NT2/D1 (cell line): ENCODE measurements around the gene ABCB11.

Source experiments
- SUZ12 ChIP-seq: IDR thresholded peaks from 2 replicates; pipeline ENCODE4 v1.6.1; 2011; ENCODE audit not compliant: insufficient read length, insufficient read depth; ENCODE audit errors: extremely low read depth
- YY1 ChIP-seq: IDR thresholded peaks from 2 replicates; pipeline ENCODE4 v1.6.1; 2011; ENCODE audit not compliant: insufficient read length, insufficient read depth
- ZNF274 ChIP-seq: IDR thresholded peaks from 2 replicates; pipeline ENCODE4 v1.6.1; 2011; ENCODE audit warnings: mild to moderate bottlenecking, low read depth, low read length

DNA sequence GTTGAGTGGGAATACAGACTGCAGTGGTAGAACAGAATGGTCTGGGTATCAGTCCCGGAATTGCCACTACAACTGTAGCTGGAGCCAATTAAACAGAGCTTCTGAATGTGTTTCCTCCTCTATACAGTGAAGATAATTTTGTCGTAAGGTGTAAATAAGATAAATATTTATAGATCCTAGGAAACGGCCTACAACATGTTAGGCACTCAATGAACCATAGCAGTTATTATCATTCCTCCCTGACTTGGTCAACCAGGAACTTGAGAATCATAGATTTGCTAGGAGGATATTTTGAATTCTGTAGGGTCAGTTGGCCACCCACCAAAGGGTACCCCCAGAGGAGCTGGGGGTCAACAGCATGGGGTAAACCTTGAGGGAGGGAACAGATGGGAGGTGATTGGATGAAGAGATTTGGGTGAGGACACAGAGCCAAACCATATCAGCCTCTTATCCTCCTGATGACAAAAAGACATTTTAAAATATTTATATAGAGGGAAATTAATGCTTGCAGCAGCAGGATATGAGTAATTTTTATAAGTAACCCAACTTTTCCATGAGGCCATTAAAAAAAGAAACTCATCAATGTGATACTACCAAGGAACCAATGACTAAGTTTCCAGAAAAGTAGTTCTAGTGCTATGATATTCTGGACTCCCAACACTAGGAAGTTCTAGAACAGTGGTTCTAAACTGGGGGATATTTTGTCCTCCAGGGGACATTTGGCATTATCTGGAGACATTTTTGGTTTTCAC lies 42.3 kb upstream of the ABCB11 start:
- TF ChIP-seq YY1: no peak
- TF ChIP-seq SUZ12: no peak
- TF ChIP-seq ZNF274: no peak
